ENCODE results near the gene SLC39A13. TPM values are rescaled to one million over a fixed set of nuclear protein-coding genes. Genes with fewer than 3 reads are reported as not detected.

Gene SLC39A13
- total RNA-seq, 1 experiment from 2014 or later = 29.2 TPM

GRCh38 chr11:47378836-47379170 lies 29.6 kb upstream of the SLC39A13 start:
- no peaks in the 10 kb centered on the region for H3K36me3 Mint-ChIP-seq (ENCODE audit: insufficient read depth in 1 of 3, low read depth in 3 of 3)
- H3K4me3 Mint-ChIP-seq = no peak overlapping the region
- no peak overlapping the region for H2AFZ ChIP-seq (ENCODE audit: low read length)
- TF ChIP-seq CTCF (conservative IDR thresholded peaks at IDR 0.05) = no peak
- H3K23ac ChIP-seq (ENCODE audit: insufficient read length, low read depth, low read length) = no peak overlapping the region
- H2BK120ac ChIP-seq (ENCODE audit: low read depth, low read length, poor library complexity, severe bottlenecking) = no peak overlapping the region
- H4K5ac ChIP-seq (ENCODE audit: insufficient read length, low read depth, low read length) = no peak overlapping the region
- no peak overlapping the region for H3K9ac ChIP-seq (ENCODE audit: extremely low read depth, insufficient read length, low read length)
- no peak overlapping the region for H3K18ac ChIP-seq (ENCODE audit: insufficient read length, low read depth, low read length)
- peaks cover 5% of the 10 kb centered on the region for H3K27me3 Mint-ChIP-seq (ENCODE audit: low read depth)
- no peaks in the 10 kb centered on the region for H3K79me2 ChIP-seq (ENCODE audit: insufficient read depth, low read length)
- H3K4ac ChIP-seq (ENCODE audit: low read depth, low read length) = no peak overlapping the region
- H3K79me1 ChIP-seq (ENCODE audit: insufficient read depth, low read depth, low read length, poor library complexity, severe bottlenecking) = no peaks in the 10 kb centered on the region
- no peak for DNase-seq
- H3K9me3 ChIP-seq (ENCODE audit: control insufficient read depth, low read depth, low read length) = no peaks in the 10 kb centered on the region
- no peak overlapping the region for H3K4me2 ChIP-seq (ENCODE audit: insufficient read depth, insufficient read length, low read length)
- H2BK12ac ChIP-seq (ENCODE audit: insufficient read length, low read depth, low read length) = no peak overlapping the region
- H4K8ac ChIP-seq (replicated peaks; ENCODE audit: insufficient read length, low read depth, low read length) = no peak overlapping the region
- no peaks in the 10 kb centered on the region for H3K23me2 ChIP-seq (ENCODE audit: insufficient read length, low read depth, low read length, poor library complexity, severe bottlenecking)
- H2BK5ac ChIP-seq (ENCODE audit: insufficient read length, low read length) = no peak overlapping the region
- no peak overlapping the region for H3K14ac ChIP-seq (ENCODE audit: insufficient read depth, low read length)
- H3K4me1 ChIP-seq (ENCODE audit: insufficient read depth, low read length) = no peaks in the 10 kb centered on the region
- no peak overlapping the region for H2BK20ac ChIP-seq (ENCODE audit: low read depth, low read length, poor library complexity, severe bottlenecking)
- no peak overlapping the region for H2AK5ac ChIP-seq (ENCODE audit: insufficient read length, low read length)
- no peak overlapping the region for H2BK15ac ChIP-seq (ENCODE audit: low read depth, low read length)
- no peaks in the 10 kb centered on the region for H3K9me3 Mint-ChIP-seq
- H4K20me1 ChIP-seq (ENCODE audit: control insufficient read depth, insufficient read depth, insufficient read length) = no peaks in the 10 kb centered on the region
- no peaks in the 10 kb centered on the region for H3K27me3 ChIP-seq (ENCODE audit: insufficient read depth, low read length)
- peaks cover 3 to 4% of the 10 kb centered on the region in 2 experiments; a peak in 3 of 4 replicates for H3K4me1 Mint-ChIP-seq
- no peak overlapping the region for H3K27ac ChIP-seq (ENCODE audit: insufficient read length, low read depth, low read length)
- H3T11ph ChIP-seq (ENCODE audit: low read length) = no peak overlapping the region
- H3K27ac Mint-ChIP-seq = no peak overlapping the region; a peak in 1 of 7 replicates
- H3K56ac ChIP-seq (ENCODE audit: insufficient read length, low read depth, low read length) = no peak overlapping the region
- no peak overlapping the region for H4K91ac ChIP-seq (ENCODE audit: insufficient read length, low read depth, low read length)
